ENCODE data around the gene INPP4B.

INPP4B gene

GRCh38 chr4:142341268-142341667, 504.8 kb downstream of the INPP4B start:
- no peak overlapping the region for H3K27ac ChIP-seq
- H3K4me3 ChIP-seq, result no peak overlapping the region
- TF ChIP-seq, protein P1, sequence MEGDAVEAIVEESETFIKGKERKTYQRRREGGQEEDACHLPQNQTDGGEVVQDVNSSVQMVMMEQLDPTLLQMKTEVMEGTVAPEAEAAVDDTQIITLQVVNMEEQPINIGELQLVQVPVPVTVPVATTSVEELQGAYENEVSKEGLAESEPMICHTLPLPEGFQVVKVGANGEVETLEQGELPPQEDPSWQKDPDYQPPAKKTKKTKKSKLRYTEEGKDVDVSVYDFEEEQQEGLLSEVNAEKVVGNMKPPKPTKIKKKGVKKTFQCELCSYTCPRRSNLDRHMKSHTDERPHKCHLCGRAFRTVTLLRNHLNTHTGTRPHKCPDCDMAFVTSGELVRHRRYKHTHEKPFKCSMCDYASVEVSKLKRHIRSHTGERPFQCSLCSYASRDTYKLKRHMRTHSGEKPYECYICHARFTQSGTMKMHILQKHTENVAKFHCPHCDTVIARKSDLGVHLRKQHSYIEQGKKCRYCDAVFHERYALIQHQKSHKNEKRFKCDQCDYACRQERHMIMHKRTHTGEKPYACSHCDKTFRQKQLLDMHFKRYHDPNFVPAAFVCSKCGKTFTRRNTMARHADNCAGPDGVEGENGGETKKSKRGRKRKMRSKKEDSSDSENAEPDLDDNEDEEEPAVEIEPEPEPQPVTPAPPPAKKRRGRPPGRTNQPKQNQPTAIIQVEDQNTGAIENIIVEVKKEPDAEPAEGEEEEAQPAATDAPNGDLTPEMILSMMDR (IDR thresholded peaks at IDR 0.05), result no peak
- no peak for DNase-seq (ENCODE audit: low spot score)

- no peak overlapping the region for H3K27ac ChIP-seq
- no peak overlapping the region for H3K4me3 ChIP-seq
- no peak for DNase-seq (ENCODE audit: low spot score)
- TF ChIP-seq, protein P1 (IDR thresholded peaks at IDR 0.05), result no peak
Measured at GRCh38 chr4:142339053-142339452, 507.0 kb downstream of the INPP4B start.

- no peak for DNase-seq (ENCODE audit: low spot score)
- no peak overlapping the region for H3K4me3 ChIP-seq
- TF ChIP-seq, protein P1 (IDR thresholded peaks at IDR 0.05), result no peak
- no peak overlapping the region for H3K27ac ChIP-seq
Measured at GRCh38 chr4:142336251-142336934, 509.7 kb downstream of the INPP4B start.

GRCh38 chr4:142334931-142335330, 511.2 kb downstream of the INPP4B start:
- Histone ChIP-seq H3K4me3 (no peak overlapping the region), H3K27ac (no peak overlapping the region)
- TF ChIP-seq, protein P1 (IDR thresholded peaks at IDR 0.05), result no peak
- no peak for DNase-seq (ENCODE audit: low spot score)

GRCh38 chr4:142331646-142332045, 514.5 kb downstream of the INPP4B start:
- TF ChIP-seq, protein P1 (IDR thresholded peaks at IDR 0.05), result no peak
- H3K4me3 ChIP-seq, result peak overlapping the region; percentile 26
- DNase-seq (ENCODE audit: low spot score), result no peak
- H3K27ac ChIP-seq, result peak overlapping the region in 1 of 2 donors; percentile 53

- DNase-seq (ENCODE audit: low spot score), result no peak
- H3K4me3 ChIP-seq, result peak overlapping the region; percentile 26
- TF ChIP-seq, protein P1 (IDR thresholded peaks at IDR 0.05), result no peak
- peak overlapping the region in 1 of 2 donors; percentile 53 for H3K27ac ChIP-seq
Measured at GRCh38 chr4:142331132-142331531, 515.0 kb downstream of the INPP4B start.

DNA sequence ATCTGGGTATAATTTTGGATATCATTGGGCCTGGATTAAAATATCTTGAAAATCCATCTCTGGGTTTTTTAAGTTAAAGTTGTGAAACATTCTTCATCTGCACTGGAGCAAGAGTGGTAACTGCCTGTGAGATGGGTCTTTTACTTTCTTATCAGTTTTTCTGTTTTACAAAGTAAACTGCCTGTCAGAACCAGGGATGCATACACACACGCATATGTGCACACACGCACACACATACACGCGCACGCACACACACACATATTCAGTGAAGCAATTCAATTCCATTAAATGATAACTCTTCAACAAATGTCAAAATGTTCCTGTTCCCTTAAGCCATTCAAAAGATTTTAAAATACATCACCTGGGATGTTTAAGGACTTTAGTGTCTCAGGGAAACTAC, 515.8 kb downstream of the INPP4B start:
- H3K27ac ChIP-seq, result no peak overlapping the region

More for the DNA sequence above, 515.8 kb downstream of the INPP4B start:
- no peak for DNase-seq (ENCODE audit: low spot score)
- H3K4me3 ChIP-seq, result no peak overlapping the region
- TF ChIP-seq, protein P1 (IDR thresholded peaks at IDR 0.05), result no peak

Data from coronary artery (tissue), 2 donors.